T-helper 1 cell treated with Interleukin-12 subunit alpha and Interleukin-12 subunit beta and Interleukin-4 antibody, amounts not matched to agents 30 μg/mL and 1 μg/mL, for 36 hours (primary cell): Measurements from ENCODE around the gene MLLT1.

ENCODE experiments used
- H3K27ac Mint-ChIP-seq: one replicate; pipeline ENCODE4 v1.8.0; 2021; ENCODE audit warnings: mild to moderate bottlenecking, mixed read lengths
- H3K27me3 Mint-ChIP-seq: one replicate; pipeline ENCODE4 v1.8.0; 2021; ENCODE audit warnings: low read depth, mixed read lengths
- H3K36me3 Mint-ChIP-seq: one replicate; pipeline ENCODE4 v1.8.0; 2021; ENCODE audit warnings: low read depth, mixed read lengths
- H3K4me1 Mint-ChIP-seq: one replicate; pipeline ENCODE4 v1.8.0; 2021; ENCODE audit warnings: low read depth, mixed read lengths
- H3K4me3 Mint-ChIP-seq: one replicate; pipeline ENCODE4 v1.8.0; 2021; ENCODE audit warnings: mild to moderate bottlenecking, moderate library complexity, mixed read lengths
- H3K9me3 Mint-ChIP-seq: one replicate; pipeline ENCODE4 v1.8.0; 2021; ENCODE audit warnings: mixed read lengths

MLLT1 gene

GRCh38 chr19:6211632-6212402, 68.0 kb downstream of the MLLT1 start:
- Mint-ChIP-seq H3K27me3 (no peaks in the 10 kb centered on the region), H3K4me3 (no peak overlapping the region), H3K36me3 (no peaks in the 10 kb centered on the region), H3K4me1 (no peaks in the 10 kb centered on the region), H3K27ac (no peak overlapping the region), H3K9me3 (no peaks in the 10 kb centered on the region)

DNA sequence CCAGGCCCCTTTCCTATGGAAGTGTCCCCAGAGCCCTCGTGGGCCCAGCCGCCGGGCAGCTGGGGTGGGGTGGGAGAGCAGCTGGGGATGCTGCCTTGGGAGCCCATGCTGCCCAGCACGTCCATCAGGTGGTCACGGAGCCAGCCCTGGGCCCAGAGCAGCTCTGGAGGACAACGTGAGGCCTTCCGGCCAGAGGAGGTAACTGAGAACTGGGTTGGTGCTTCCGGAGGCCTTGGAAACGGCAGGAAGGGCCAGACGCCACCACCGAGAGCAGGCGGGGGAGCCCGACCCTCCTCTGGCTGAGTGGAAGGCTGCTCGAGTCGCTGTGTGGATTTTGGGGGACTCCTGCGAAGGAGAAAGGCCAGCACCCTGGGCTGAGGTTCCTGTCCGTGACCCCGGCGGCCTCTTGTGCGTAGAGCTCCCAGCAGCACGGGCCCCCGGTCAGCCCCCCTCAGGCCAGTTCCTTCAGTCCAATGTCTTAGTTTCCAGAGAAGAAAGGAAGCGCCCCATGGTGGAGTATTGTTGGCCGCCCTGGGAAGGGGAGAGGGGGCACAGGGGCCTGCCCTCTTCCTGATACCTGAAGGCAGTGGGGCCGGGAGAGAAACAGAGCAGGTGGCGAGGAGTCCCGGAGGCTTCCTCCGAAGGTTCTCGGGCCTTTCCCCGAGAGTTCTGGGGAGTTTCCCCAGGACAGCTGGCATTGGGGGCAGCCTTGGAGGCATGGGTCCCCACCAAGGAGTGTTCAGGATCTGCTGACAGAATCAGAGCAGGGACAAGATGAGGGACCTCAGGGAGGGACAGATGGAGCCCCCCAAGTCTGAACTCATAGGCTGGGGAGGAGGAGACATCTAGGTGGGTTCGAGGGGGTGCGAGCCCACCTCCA, 68.8 kb downstream of the MLLT1 start:
- Mint-ChIP-seq H3K36me3 (no peaks in the 10 kb centered on the region), H3K27me3 (no peaks in the 10 kb centered on the region), H3K27ac (no peak overlapping the region), H3K4me3 (no peak overlapping the region), H3K9me3 (no peaks in the 10 kb centered on the region), H3K4me1 (no peaks in the 10 kb centered on the region)

- Mint-ChIP-seq H3K9me3 (no peaks in the 10 kb centered on the region), H3K4me3 (no peak overlapping the region), H3K36me3 (no peaks in the 10 kb centered on the region), H3K27me3 (no peaks in the 10 kb centered on the region), H3K27ac (no peak overlapping the region), H3K4me1 (no peaks in the 10 kb centered on the region)
Measured at GRCh38 chr19:6210091-6210490, 69.7 kb downstream of the MLLT1 start.

DNA sequence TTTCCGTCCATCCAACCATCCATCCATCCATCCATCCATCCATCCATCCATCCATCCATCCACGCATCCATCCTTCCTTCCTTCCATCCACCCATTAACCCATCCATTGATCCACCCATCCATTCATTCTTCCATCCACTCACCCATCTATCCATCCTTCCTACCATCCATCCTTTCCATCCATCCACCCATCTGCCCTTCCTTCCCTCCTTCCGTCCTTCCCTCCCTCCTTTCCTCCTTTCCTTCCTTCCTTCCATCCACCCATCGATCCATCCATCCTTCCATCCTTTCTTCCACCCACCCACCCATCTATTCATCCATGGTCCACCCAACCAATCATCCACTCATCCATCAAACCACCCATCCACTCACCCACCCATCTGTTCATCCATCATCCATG, 70.1 kb downstream of the MLLT1 start:
- H3K4me1 Mint-ChIP-seq: no peaks in the 10 kb centered on the region
- no peak overlapping the region for H3K27ac Mint-ChIP-seq
- no peaks in the 10 kb centered on the region for H3K9me3 Mint-ChIP-seq
- no peak overlapping the region for H3K4me3 Mint-ChIP-seq
- H3K27me3 Mint-ChIP-seq: no peaks in the 10 kb centered on the region
- no peaks in the 10 kb centered on the region for H3K36me3 Mint-ChIP-seq

DNA sequence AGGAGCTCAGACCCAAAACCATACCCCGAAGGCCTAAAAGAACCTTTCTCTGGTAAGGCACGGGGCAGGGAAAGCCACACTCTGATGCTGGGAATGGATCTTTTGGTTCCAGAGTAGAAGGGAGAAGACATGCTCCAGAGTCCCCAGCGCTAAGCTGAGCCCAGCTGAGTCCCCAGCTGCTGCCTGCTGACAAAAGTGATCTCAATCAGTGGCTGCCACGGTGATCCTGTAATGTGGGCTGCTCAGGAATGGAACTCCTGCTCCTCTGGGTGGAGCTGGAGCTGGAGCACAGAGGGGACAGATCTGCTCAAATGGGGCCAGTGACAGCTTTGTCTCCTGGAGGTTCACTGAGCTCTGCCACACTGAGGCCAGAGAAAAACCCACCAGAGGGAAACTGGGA, 70.5 kb downstream of the MLLT1 start:
- no peaks in the 10 kb centered on the region for H3K36me3 Mint-ChIP-seq
- no peaks in the 10 kb centered on the region for H3K4me1 Mint-ChIP-seq
- no peaks in the 10 kb centered on the region for H3K27me3 Mint-ChIP-seq
- H3K27ac Mint-ChIP-seq: no peak overlapping the region
- H3K4me3 Mint-ChIP-seq: no peak overlapping the region
- H3K9me3 Mint-ChIP-seq: no peaks in the 10 kb centered on the region

DNA sequence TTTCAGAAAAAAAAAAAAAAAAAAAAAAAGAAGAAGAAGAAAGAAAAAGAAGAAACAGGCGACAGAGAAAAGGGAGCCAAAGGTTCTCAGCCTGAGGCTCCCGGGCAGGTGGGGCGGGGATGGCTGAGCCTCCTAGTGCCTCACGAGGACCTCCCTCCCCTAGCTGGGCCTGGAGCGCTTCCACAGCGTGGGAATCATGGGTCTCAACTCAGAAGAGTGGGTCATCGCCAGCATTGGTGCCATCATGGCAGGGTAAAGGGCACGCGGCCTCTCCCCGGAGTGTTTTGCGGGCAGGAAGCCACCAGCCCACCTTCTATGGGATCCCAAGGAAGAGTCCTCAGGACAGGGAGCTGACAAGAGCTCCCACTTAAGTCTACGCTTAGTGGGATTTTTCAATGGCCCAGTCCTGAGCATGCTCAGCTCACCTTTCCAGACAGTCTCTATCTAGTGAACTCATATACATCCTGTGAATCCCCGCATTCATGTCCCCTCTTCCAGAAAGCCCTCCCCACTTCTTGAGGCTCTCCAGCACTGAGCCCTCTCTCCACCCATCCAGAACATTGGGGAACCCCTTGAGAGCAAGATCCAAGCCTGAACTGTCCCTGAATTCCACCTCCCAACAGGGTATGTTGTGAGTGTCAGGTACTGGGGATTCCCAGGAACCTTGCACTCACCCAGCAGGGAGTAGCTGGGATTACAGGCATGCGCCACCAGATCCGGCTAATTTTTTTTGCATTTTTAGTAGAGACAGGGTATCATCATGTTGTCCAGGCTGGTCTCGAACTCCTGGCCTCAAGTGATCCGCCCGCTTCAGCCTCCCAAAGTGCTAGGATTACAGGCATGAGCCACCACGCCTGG, 74.7 kb downstream of the MLLT1 start:
- no peak overlapping the region for H3K4me3 Mint-ChIP-seq
- no peaks in the 10 kb centered on the region for H3K9me3 Mint-ChIP-seq
- no peaks in the 10 kb centered on the region for H3K27me3 Mint-ChIP-seq
- no peak overlapping the region for H3K27ac Mint-ChIP-seq
- H3K36me3 Mint-ChIP-seq: no peaks in the 10 kb centered on the region
- H3K4me1 Mint-ChIP-seq: no peaks in the 10 kb centered on the region

- no peak overlapping the region for H3K4me3 Mint-ChIP-seq
- no peak overlapping the region for H3K27ac Mint-ChIP-seq
- H3K4me1 Mint-ChIP-seq: peaks cover 3% of the 10 kb centered on the region
- no peaks in the 10 kb centered on the region for H3K27me3 Mint-ChIP-seq
- peaks cover 1% of the 10 kb centered on the region for H3K36me3 Mint-ChIP-seq
- H3K9me3 Mint-ChIP-seq: no peaks in the 10 kb centered on the region
Measured at GRCh38 chr19:6204212-6204611, 75.6 kb downstream of the MLLT1 start.

GRCh38 chr19:6199240-6199994, 80.4 kb downstream of the MLLT1 start:
- peaks cover 10% of the 10 kb centered on the region for H3K9me3 Mint-ChIP-seq
- peak overlapping the region; percentile 93 for H3K27ac Mint-ChIP-seq
- H3K27me3 Mint-ChIP-seq: no peaks in the 10 kb centered on the region
- peak overlapping the region; percentile 99 for H3K4me3 Mint-ChIP-seq
- H3K4me1 Mint-ChIP-seq: peaks cover 16% of the 10 kb centered on the region
- H3K36me3 Mint-ChIP-seq: peaks cover 13% of the 10 kb centered on the region

DNA sequence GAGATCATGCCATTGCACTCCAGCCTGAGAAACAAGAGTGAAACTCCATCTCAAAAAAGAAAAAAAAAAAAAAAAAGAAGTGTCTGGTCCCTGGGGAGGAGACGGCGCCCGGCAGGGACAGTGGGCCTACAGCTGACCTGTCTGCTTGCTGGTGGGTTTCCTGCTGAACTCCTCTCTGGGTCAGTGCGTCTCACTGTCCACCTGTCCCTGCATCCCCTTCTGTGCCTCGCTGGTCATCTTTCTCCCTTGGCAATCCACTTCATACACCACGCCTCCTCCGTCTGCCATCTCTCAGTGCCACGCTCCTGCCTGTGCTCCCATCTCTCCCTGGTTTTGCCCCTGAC, 80.9 kb downstream of the MLLT1 start:
- H3K27ac Mint-ChIP-seq: peak overlapping the region; percentile 93
- H3K4me3 Mint-ChIP-seq: peak overlapping the region; percentile 99
- H3K4me1 Mint-ChIP-seq: peaks cover 16% of the 10 kb centered on the region
- peaks cover 10% of the 10 kb centered on the region for H3K9me3 Mint-ChIP-seq
- peaks cover 13% of the 10 kb centered on the region for H3K36me3 Mint-ChIP-seq
- no peaks in the 10 kb centered on the region for H3K27me3 Mint-ChIP-seq

GRCh38 chr19:6196361-6196760, 83.4 kb downstream of the MLLT1 start:
- no peaks in the 10 kb centered on the region for H3K27me3 Mint-ChIP-seq
- peaks cover 23% of the 10 kb centered on the region for H3K36me3 Mint-ChIP-seq
- peaks cover 16% of the 10 kb centered on the region for H3K4me1 Mint-ChIP-seq
- no peak overlapping the region for H3K4me3 Mint-ChIP-seq
- peaks cover 10% of the 10 kb centered on the region for H3K9me3 Mint-ChIP-seq
- H3K27ac Mint-ChIP-seq: no peak overlapping the region

GRCh38 chr19:6188811-6189210, 91.0 kb downstream of the MLLT1 start:
- Mint-ChIP-seq H3K4me3 (no peak overlapping the region), H3K27me3 (peaks cover 11% of the 10 kb centered on the region), H3K9me3 (peaks cover 4% of the 10 kb centered on the region), H3K36me3 (peaks cover 14% of the 10 kb centered on the region), H3K27ac (no peak overlapping the region), H3K4me1 (no peaks in the 10 kb centered on the region)

- H3K4me3 Mint-ChIP-seq: no peak overlapping the region
Measured at GRCh38 chr19:6187374-6187773, 92.4 kb downstream of the MLLT1 start.

DNA sequence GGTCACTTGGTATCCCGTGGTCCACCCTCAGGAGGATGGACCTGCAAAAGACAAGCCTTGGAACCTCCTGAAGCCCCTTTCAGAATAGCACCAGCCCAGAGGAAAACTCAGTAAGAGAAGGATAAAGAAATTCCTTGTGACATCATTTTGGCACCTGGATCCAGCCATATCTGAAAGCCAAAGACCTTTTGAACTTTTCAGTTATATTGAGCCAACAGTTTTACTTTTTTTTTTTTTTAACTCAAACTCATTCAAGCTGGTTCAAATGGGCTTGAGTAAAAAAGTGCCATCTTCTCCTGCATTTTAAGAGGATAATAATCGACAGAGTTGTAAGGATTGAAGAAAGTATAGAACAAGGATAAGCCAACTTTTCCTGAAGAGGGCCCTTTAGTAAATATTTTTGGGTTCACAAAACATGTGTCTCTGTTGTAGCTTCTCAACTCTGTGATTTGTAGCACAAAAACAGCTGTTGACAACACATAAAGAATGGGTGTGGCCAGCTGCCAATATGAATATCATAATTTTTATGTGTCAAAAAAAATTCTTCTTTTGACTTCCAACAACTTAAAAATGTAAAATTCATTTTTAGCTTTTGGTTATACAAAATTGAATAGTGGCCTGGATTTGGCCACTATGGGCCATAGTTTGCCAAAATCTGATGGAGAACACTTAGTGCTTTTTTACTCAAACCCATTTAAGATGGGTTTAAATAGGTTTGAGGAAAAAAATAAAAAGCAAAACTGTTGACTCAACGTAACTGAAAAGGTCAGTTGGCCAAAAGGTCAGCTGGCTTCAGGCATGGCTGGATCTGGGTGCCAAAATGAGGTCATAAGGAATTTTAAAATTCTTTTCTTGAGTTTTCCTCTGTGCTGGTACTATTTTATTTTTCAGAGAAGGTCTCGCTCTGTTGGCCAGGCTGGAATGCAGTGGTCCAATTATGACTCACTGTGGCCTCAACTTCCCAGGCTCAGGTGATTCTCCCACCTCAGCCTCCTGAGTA, 93.6 kb downstream of the MLLT1 start:
- H3K36me3 Mint-ChIP-seq: peaks cover 2% of the 10 kb centered on the region
- peaks cover 16% of the 10 kb centered on the region for H3K27me3 Mint-ChIP-seq
- peaks cover 11% of the 10 kb centered on the region for H3K4me1 Mint-ChIP-seq
- no peak overlapping the region for H3K4me3 Mint-ChIP-seq
- H3K27ac Mint-ChIP-seq: no peak overlapping the region
- peaks cover 2% of the 10 kb centered on the region for H3K9me3 Mint-ChIP-seq

More at GRCh38 chr19:6187374-6187773, 92.4 kb downstream of the MLLT1 start:
- H3K27ac Mint-ChIP-seq: no peak overlapping the region
- H3K36me3 Mint-ChIP-seq: peaks cover 10% of the 10 kb centered on the region
- peaks cover 4% of the 10 kb centered on the region for H3K4me1 Mint-ChIP-seq
- peaks cover 16% of the 10 kb centered on the region for H3K27me3 Mint-ChIP-seq
- H3K9me3 Mint-ChIP-seq: peaks cover 4% of the 10 kb centered on the region
